ENCODE measurements around the gene DDX24.

DNA sequence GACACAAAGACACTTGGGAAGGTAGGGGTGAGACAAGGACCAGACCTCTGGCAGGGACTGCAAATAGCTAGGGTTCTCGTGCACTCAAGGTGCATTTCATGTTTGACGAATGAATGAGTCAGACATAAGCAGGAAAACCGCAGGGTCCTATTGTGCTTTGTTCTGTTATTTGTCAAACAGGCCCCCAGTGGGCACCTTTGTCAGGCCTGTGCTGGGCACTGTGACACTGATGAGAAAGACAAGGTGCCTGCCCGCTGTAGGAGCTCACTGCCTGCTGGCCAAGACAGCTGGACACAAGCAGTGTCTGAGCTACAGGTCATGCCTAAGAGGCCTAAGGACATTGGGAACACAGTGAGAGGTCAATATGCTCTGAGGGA lies 52.6 kb downstream of the DDX24 start:
- no peak for TF ChIP-seq EZH2 (IDR thresholded peaks at IDR 0.05; ENCODE audit: low read length, missing control alignments)
- TF ChIP-seq, protein P1, sequence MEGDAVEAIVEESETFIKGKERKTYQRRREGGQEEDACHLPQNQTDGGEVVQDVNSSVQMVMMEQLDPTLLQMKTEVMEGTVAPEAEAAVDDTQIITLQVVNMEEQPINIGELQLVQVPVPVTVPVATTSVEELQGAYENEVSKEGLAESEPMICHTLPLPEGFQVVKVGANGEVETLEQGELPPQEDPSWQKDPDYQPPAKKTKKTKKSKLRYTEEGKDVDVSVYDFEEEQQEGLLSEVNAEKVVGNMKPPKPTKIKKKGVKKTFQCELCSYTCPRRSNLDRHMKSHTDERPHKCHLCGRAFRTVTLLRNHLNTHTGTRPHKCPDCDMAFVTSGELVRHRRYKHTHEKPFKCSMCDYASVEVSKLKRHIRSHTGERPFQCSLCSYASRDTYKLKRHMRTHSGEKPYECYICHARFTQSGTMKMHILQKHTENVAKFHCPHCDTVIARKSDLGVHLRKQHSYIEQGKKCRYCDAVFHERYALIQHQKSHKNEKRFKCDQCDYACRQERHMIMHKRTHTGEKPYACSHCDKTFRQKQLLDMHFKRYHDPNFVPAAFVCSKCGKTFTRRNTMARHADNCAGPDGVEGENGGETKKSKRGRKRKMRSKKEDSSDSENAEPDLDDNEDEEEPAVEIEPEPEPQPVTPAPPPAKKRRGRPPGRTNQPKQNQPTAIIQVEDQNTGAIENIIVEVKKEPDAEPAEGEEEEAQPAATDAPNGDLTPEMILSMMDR (conservative IDR thresholded peaks at IDR 0.05 in 1 of 2, IDR thresholded peaks at IDR 0.05 in 1 of 2; ENCODE audit: low read depth in 1 of 2, low read length in 2 of 2): no peak

All from fibroblast of lung (primary cell).